Measurements from ENCODE around the gene ZPR1. TPM values are rescaled to one million over a fixed set of nuclear protein-coding genes. Genes with fewer than 3 reads are reported as not detected.
A peak's percentile ranks its signal among the peaks of the same experiment; 100 is the strongest.
"Not testable (repeated sequence)": the region's sequence is repeated elsewhere in the genome, so short reads cannot be mapped to it uniquely, and the experiment has no call there.

The ZPR1 gene
- total RNA-seq, 1 donor from 2014 or later, result 65.1 TPM

- Mint-ChIP-seq H3K9me3 (ENCODE audit: unreplicated experiment) (no peaks in the 10 kb centered on the region), H3K4me3 (ENCODE audit: unreplicated experiment) (peak overlapping the region; percentile 93), H3K4me1 (ENCODE audit: low read depth, unreplicated experiment) (peaks cover 9% of the 10 kb centered on the region), H3K36me3 (ENCODE audit: low read depth, unreplicated experiment) (no peaks in the 10 kb centered on the region), H3K27me3 (ENCODE audit: low read depth, unreplicated experiment) (no peaks in the 10 kb centered on the region), H3K27ac (ENCODE audit: unreplicated experiment) (peak overlapping the region; percentile 70)
- no peak for DNase-seq (ENCODE audit: low read depth)
- H2AFZ ChIP-seq (ENCODE audit: low read depth, low read length), result no peak overlapping the region
- no peaks in the 10 kb centered on the region for H3K9me3 ChIP-seq (ENCODE audit: insufficient read depth, low read depth, low read length)
- H3K4me2 ChIP-seq (ENCODE audit: low read length), result peak overlapping the region; percentile 95
- H3K4me3 ChIP-seq (ENCODE audit: insufficient read depth, low read depth, low read length), result peak overlapping the region; percentile 81
- H3K4me1 ChIP-seq (ENCODE audit: insufficient read depth, low read length), result peaks cover 8% of the 10 kb centered on the region
- H3K36me3 ChIP-seq (ENCODE audit: insufficient read depth, low read length), result peaks cover 11% of the 10 kb centered on the region
- H4K20me1 ChIP-seq (ENCODE audit: insufficient read depth, low read length), result no peaks in the 10 kb centered on the region
- H3K27me3 ChIP-seq (ENCODE audit: insufficient read depth, low read length), result no peaks in the 10 kb centered on the region
- peak overlapping the region; percentile 94 for H3K27ac ChIP-seq (ENCODE audit: low read depth, low read length)
- peak overlapping the region; percentile 94 for H3K9ac ChIP-seq (ENCODE audit: low read length)
- TF ChIP-seq CTCF (IDR thresholded peaks at IDR 0.05; ENCODE audit: insufficient read depth, low read depth, low read length), result no peak
- TF ChIP-seq EZH2 (IDR thresholded peaks at IDR 0.05; ENCODE audit: insufficient read depth, low read length), result no peak
- FAIRE-seq, result no peak
- H3K79me2 ChIP-seq (ENCODE audit: insufficient read depth, low read length), result peaks cover 31% of the 10 kb centered on the region
These were observed 15.9 kb downstream of the ZPR1 start for GRCh38 chr11:116771935-116772334.

GRCh38 chr11:116762132-116762531 is 25.7 kb downstream of the ZPR1 start:
- Mint-ChIP-seq H3K9me3 (ENCODE audit: unreplicated experiment) (no peaks in the 10 kb centered on the region), H3K27ac (ENCODE audit: unreplicated experiment) (no peak overlapping the region), H3K4me3 (ENCODE audit: unreplicated experiment) (no peak overlapping the region), H3K4me1 (ENCODE audit: low read depth, unreplicated experiment) (no peaks in the 10 kb centered on the region), H3K27me3 (ENCODE audit: low read depth, unreplicated experiment) (no peaks in the 10 kb centered on the region), H3K36me3 (ENCODE audit: low read depth, unreplicated experiment) (peaks cover 17% of the 10 kb centered on the region)
- no peaks in the 10 kb centered on the region for H3K4me1 ChIP-seq (ENCODE audit: insufficient read depth, low read length)
- H3K27ac ChIP-seq (ENCODE audit: low read depth, low read length), result no peak overlapping the region
- H4K20me1 ChIP-seq (ENCODE audit: insufficient read depth, low read length), result no peaks in the 10 kb centered on the region
- H3K9me3 ChIP-seq (ENCODE audit: insufficient read depth, low read depth, low read length), result no peaks in the 10 kb centered on the region
- no peaks in the 10 kb centered on the region for H3K27me3 ChIP-seq (ENCODE audit: insufficient read depth, low read length)
- no peak for DNase-seq (ENCODE audit: low read depth)
- H3K79me2 ChIP-seq (ENCODE audit: insufficient read depth, low read length), result peaks cover 5% of the 10 kb centered on the region
- H2AFZ ChIP-seq (ENCODE audit: low read depth, low read length), result no peak overlapping the region
- TF ChIP-seq EZH2 (IDR thresholded peaks at IDR 0.05; ENCODE audit: insufficient read depth, low read length) (no peak), CTCF (IDR thresholded peaks at IDR 0.05; ENCODE audit: insufficient read depth, low read depth, low read length) (no peak)
- no peak overlapping the region for H3K4me2 ChIP-seq (ENCODE audit: low read length)
- no peak overlapping the region for H3K9ac ChIP-seq (ENCODE audit: low read length)
- H3K36me3 ChIP-seq (ENCODE audit: insufficient read depth, low read length), result peaks cover 60% of the 10 kb centered on the region
- no peak for FAIRE-seq
- no peak overlapping the region for H3K4me3 ChIP-seq (ENCODE audit: insufficient read depth, low read depth, low read length)

GRCh38 chr11:116756044-116756443 is 31.8 kb downstream of the ZPR1 start:
- not testable (repeated sequence) for DNase-seq (ENCODE audit: low read depth); H3K4me1 ChIP-seq (ENCODE audit: insufficient read depth, low read length); H3K4me2 ChIP-seq (ENCODE audit: low read length); H3K27ac ChIP-seq (ENCODE audit: low read depth, low read length); H3K4me3 Mint-ChIP-seq (ENCODE audit: unreplicated experiment); H3K9me3 Mint-ChIP-seq (ENCODE audit: unreplicated experiment); H3K79me2 ChIP-seq (ENCODE audit: insufficient read depth, low read length); H3K27me3 ChIP-seq (ENCODE audit: insufficient read depth, low read length); H4K20me1 ChIP-seq (ENCODE audit: insufficient read depth, low read length); H3K4me3 ChIP-seq (ENCODE audit: insufficient read depth, low read depth, low read length); FAIRE-seq; H3K9me3 ChIP-seq (ENCODE audit: insufficient read depth, low read depth, low read length); H2AFZ ChIP-seq (ENCODE audit: low read depth, low read length); H3K27me3 Mint-ChIP-seq (ENCODE audit: low read depth, unreplicated experiment); H3K4me1 Mint-ChIP-seq (ENCODE audit: low read depth, unreplicated experiment); H3K27ac Mint-ChIP-seq (ENCODE audit: unreplicated experiment); H3K9ac ChIP-seq (ENCODE audit: low read length)
- H3K36me3 ChIP-seq (ENCODE audit: insufficient read depth, low read length), result peaks cover 57% of the 10 kb centered on the region
- peaks cover 11% of the 10 kb centered on the region for H3K36me3 Mint-ChIP-seq (ENCODE audit: low read depth, unreplicated experiment)
